Mucosa of stomach (tissue), 1 donor: ENCODE results near the gene ISM1.

Experiments used
- H3K27me3 ChIP-seq: one replicate; pipeline ENCODE4 v1.7.0; 2013; ENCODE audit warnings: mild to moderate bottlenecking, low read length; ENCODE audit not compliant: control insufficient read depth, insufficient read depth
- H3K36me3 ChIP-seq: one replicate; pipeline ENCODE4 v1.7.0; 2013; ENCODE audit warnings: low read length; ENCODE audit not compliant: control insufficient read depth, insufficient read depth
- H3K4me1 ChIP-seq: one replicate; pipeline ENCODE4 v1.7.0; 2013; ENCODE audit warnings: mild to moderate bottlenecking, low read length; ENCODE audit not compliant: control insufficient read depth, insufficient read depth
- H3K4me3 ChIP-seq: one replicate; pipeline ENCODE4 v1.7.0; 2013; ENCODE audit warnings: low read length
- H3K9ac ChIP-seq: one replicate; pipeline ENCODE4 v1.7.0; 2013; ENCODE audit warnings: mild to moderate bottlenecking, low read length, moderate library complexity
- H3K9me3 ChIP-seq: one replicate; pipeline ENCODE4 v1.7.0; 2013; ENCODE audit warnings: mild to moderate bottlenecking, low read length, moderate library complexity; ENCODE audit not compliant: control insufficient read depth
- donor health status: Pancreatic carcinoma.

Gene ISM1

DNA sequence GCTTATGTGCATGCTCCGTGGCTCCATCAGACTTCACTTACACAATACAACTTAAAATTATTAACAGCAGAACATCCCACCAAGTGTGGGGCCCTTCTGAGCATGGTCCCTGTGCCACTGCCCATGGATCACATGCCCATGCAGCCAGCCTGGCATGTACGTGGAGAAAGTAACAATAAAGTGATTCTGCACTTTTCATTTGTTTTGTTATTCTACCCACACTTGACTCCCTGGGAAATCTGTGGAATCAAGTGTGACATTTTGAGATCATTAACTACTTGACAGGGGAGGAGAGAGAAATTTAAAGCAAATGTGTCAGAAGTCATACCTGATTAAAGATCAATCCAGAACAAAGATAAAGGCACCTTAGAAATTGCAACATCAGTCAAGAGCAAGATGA is 112.0 kb downstream of the ISM1 start:
- Histone ChIP-seq H3K9me3 (no peaks in the 10 kb centered on the region), H3K36me3 (no peaks in the 10 kb centered on the region), H3K4me1 (no peaks in the 10 kb centered on the region), H3K27me3 (no peaks in the 10 kb centered on the region), H3K4me3 (no peak overlapping the region), H3K9ac (no peak overlapping the region)

DNA sequence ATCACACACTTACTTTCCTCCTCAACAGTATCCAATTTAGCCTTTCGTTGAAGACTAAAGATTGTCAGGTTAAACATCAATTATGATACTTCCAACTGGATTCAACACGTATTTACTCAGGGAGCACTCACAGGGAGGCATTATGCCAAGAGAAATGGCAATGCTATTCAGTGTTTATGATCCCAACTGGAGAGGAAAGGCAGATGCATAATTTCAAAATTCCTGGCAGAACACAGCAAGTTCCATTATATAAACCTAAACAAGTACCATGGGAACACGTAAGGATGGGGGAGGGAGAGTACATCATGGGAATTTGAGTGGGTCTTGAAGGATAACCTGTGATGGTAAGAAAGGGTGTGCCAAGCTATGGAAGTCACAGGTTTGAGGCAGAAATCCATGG is 112.7 kb downstream of the ISM1 start:
- Histone ChIP-seq H3K9me3 (no peaks in the 10 kb centered on the region), H3K4me3 (no peak overlapping the region), H3K27me3 (no peaks in the 10 kb centered on the region), H3K36me3 (no peaks in the 10 kb centered on the region), H3K9ac (no peak overlapping the region), H3K4me1 (no peaks in the 10 kb centered on the region)

DNA sequence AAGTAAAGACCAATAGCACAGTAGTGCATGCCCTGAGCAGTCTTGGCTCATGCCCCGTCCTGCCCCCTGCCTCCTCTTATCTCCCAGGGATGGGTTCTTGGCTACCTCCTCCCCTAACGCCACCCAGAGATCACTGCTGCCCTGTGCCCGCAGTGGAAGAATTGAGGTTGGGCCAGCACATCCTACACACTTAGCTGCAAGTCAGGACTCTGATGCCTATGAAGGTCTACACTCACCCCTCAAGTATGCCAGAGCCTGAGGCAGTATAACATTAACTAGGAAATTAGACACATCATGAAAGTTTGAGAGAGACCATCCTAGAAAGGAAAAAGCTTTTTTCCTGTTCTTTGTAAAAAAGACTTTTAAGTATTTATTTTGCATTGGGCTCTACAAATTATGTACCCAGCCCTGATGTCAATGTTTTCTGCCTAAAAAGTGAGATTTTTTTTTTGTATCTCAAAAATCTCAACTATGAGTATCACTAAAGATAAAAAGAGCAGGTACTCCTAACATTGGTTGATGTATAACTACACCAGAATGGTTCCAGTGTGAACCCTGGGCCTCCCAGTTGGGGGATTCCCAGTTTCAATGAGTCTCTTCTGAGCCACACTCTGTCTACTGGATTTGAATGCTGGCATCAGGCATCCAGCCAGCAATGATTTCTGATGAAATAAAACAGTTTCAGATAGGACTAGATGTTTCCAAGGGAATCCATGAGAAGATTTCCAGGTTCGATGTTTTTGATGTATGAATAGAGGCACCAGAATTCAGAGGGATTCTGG is 115.4 kb downstream of the ISM1 start:
- H3K36me3 ChIP-seq: no peaks in the 10 kb centered on the region
- H3K4me1 ChIP-seq: no peaks in the 10 kb centered on the region
- no peak overlapping the region for H3K9ac ChIP-seq

DNA sequence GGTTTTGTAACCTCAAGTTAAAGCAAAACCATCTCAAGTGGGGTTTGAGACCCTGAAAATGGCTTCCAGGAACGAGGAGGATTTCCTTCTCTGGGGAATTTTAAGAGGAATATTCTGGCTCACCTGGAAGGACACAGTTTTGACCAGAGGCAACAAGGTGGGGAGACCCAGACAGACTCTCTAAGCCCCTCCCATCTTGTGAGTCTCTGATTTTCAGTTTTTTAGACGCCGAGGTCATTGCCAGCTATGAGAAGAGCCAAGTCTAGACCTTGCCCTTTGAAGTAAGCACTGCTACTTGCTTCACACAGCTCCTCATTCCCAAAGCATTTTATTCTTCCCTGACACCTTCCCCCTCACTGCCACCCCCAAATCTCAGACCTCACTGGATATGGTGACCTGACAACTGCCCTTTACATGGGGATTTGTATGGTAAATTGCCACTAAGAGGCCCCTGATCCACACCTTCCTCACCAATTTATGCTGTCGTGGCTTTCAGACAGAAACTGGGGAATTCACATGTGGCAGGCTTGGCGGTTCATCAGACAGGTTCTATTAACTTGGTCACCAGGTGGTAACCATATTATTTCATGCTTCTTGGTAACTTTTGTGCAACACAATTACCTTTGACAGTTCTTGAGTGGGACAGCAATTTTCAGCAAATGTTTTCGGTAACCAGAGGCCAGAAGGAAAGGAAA is 116.2 kb downstream of the ISM1 start:
- H3K36me3 ChIP-seq: no peaks in the 10 kb centered on the region
- no peaks in the 10 kb centered on the region for H3K4me1 ChIP-seq
- no peak overlapping the region for H3K4me3 ChIP-seq
- H3K27me3 ChIP-seq: no peaks in the 10 kb centered on the region
- no peak overlapping the region for H3K9ac ChIP-seq
- H3K9me3 ChIP-seq: no peaks in the 10 kb centered on the region

More for the DNA sequence above, 115.4 kb downstream of the ISM1 start:
- Histone ChIP-seq H3K27me3 (no peaks in the 10 kb centered on the region), H3K9me3 (no peaks in the 10 kb centered on the region), H3K4me3 (no peak overlapping the region)

DNA sequence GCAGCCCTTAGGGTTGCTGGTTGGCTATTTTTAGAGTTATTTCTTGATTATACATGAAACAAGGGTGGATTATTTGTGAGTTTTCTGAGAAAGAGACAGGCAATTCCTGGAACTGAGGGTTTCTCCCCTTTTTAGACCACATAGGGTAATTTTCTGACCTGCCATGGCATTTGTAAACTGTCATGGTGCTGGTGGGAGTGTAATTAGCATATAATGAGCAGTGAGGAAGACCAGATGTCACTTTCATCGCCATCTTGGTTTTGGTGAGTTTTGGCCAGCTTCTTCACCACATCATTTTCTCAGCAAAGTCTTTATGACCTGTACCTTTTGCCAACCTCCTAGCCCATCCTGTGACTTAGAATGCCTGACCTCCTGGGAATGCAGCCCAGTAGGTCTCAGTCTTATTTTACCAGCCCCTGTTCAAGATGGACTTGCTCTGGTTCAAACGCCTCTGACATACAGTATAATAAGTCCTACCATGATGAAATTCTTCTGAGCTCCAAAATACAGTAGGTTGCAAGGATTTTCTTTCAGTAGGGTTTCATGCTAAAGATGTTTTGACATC is 117.1 kb downstream of the ISM1 start:
- H3K4me1 ChIP-seq: no peaks in the 10 kb centered on the region
- no peaks in the 10 kb centered on the region for H3K27me3 ChIP-seq
- H3K4me3 ChIP-seq: no peak overlapping the region
- H3K9me3 ChIP-seq: no peaks in the 10 kb centered on the region
- H3K36me3 ChIP-seq: no peaks in the 10 kb centered on the region
- H3K9ac ChIP-seq: no peak overlapping the region

DNA sequence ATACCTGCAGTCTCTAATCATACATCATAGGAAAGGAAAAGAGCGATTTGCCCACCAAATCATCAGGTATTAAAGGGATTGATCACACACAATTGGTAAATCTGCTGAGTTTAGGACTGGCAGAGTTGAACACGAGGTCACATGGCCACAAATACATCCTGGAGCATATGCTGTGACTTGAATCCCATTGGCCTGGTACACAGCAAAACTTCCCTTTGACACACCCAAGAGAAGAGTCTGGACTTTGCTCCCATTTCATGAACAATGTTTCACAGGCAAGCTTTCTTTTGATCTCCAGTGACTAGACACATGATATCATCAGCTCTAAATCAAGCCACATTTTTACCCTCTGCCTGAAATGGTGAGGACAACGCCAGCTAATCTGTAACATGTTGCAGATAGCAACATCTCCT is 117.9 kb downstream of the ISM1 start:
- Histone ChIP-seq H3K36me3 (no peaks in the 10 kb centered on the region), H3K4me3 (no peak overlapping the region), H3K4me1 (no peaks in the 10 kb centered on the region), H3K9ac (no peak overlapping the region), H3K9me3 (no peaks in the 10 kb centered on the region), H3K27me3 (no peaks in the 10 kb centered on the region)

DNA sequence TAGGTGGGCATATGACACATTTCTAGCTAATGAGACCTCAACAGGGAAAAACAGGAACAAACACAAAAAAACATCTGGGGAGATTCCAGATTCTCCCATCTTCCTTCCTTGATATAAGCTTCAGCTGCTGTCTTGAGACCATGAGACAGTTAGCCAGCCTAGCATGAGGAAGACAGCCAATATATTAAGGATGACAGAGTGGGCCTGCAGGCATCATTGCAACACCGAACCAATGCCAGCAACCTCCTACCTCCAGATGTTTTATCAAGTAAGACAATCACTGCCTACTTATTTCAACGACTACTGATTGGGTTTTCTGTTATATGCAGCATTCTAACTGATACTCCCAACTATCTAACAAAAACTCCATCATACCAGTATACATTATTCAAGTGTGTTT is 119.0 kb downstream of the ISM1 start:
- H3K36me3 ChIP-seq: no peaks in the 10 kb centered on the region
- H3K27me3 ChIP-seq: no peaks in the 10 kb centered on the region
- no peak overlapping the region for H3K4me3 ChIP-seq
- no peaks in the 10 kb centered on the region for H3K9me3 ChIP-seq
- no peaks in the 10 kb centered on the region for H3K4me1 ChIP-seq
- H3K9ac ChIP-seq: no peak overlapping the region

DNA sequence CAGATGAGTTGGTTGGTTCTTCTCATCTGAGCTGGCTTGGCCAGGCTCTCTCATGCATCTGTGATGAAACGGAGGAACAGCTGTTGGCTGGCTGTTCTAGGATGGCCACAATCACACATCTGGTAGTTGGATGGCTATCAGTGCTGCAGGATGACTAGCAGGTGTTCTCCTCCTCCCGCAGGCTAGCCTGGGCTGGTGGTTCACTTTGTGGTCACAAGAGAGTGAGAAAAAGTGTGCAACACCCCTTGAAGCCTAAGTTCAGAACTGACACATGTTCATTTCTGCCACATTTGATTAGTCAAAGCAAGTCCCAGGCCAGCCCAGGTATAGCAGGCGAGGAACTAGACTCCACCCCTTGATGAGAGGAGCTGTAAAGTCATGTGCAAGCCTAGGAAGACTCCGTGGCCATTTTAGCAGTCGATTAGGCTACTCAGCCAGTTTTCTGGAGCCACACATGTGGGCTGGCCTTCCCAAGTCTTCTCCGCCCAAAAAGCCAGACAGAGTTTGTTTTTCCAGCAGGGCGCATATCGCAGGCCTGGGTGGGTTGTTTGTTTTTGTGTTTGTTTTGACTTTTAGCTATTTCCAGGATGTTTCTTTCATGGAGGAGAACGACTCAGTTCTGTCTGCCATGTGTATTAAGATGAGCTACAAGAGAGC is 120.8 kb downstream of the ISM1 start:
- no peaks in the 10 kb centered on the region for H3K36me3 ChIP-seq
- no peak overlapping the region for H3K9ac ChIP-seq
- H3K4me3 ChIP-seq: no peak overlapping the region
- no peaks in the 10 kb centered on the region for H3K27me3 ChIP-seq
- no peaks in the 10 kb centered on the region for H3K4me1 ChIP-seq
- H3K9me3 ChIP-seq: no peaks in the 10 kb centered on the region

DNA sequence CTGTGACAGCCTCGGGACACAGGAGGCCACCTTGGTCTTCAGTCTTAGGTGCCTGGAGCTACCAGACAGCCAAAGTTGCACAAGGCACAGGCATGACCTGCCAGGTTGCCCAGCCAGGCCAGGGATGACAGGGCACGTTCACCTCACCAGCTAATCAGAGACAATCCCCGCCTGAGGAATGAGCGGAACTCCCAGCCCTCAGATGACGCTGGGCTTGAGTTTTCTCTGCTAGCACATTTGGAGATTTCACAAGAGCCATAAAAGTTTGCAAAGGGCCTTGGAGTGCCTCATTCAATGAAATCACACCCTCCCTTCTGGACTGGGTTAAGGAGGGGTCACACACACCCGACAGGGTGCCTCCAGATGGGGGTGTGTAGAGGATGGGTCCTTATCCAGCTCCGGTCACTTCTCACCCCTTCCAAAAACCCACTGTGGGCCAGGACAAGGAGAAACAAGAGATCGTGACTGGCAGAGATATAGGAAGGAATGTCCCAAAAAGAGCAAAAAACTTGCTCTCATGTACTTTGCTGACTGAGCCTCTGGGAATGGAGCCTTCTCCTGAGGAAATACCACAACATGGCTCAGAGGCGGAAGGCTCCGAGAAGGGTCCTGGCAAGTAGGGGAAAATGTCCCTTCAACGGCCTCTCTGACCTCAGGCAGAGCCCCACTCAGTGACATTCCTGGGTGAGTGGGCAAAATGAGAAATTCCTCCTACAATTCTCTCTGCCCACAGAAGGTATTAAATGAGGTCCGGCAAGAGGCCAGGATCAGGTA is 121.6 kb downstream of the ISM1 start:
- H3K4me1 ChIP-seq: no peaks in the 10 kb centered on the region
- H3K36me3 ChIP-seq: no peaks in the 10 kb centered on the region
- H3K4me3 ChIP-seq: no peak overlapping the region
- no peaks in the 10 kb centered on the region for H3K9me3 ChIP-seq
- H3K27me3 ChIP-seq: no peaks in the 10 kb centered on the region
- H3K9ac ChIP-seq: no peak overlapping the region

DNA sequence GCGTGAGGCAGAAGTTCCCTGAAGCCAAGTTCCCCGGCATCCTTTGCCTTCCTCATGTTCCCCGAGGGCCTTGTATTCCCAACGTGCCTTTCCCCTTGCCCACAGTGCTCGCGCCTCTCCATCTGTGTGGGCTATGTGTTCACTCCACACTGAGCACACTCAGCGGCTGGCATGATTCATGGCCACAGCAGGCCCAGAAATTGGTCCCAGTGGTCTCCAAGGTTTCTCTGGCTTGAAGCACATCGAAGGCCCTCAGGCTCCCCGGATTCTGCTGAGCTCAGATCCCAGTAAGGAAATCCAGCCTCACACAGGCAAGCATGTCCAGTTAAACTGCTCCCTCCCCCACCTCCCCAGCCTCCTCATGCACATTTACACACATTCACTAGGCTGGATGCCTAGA is 123.6 kb downstream of the ISM1 start:
- no peaks in the 10 kb centered on the region for H3K4me1 ChIP-seq
- no peaks in the 10 kb centered on the region for H3K36me3 ChIP-seq
- H3K9ac ChIP-seq: no peak overlapping the region
- H3K4me3 ChIP-seq: no peak overlapping the region
- no peaks in the 10 kb centered on the region for H3K27me3 ChIP-seq
- no peaks in the 10 kb centered on the region for H3K9me3 ChIP-seq

DNA sequence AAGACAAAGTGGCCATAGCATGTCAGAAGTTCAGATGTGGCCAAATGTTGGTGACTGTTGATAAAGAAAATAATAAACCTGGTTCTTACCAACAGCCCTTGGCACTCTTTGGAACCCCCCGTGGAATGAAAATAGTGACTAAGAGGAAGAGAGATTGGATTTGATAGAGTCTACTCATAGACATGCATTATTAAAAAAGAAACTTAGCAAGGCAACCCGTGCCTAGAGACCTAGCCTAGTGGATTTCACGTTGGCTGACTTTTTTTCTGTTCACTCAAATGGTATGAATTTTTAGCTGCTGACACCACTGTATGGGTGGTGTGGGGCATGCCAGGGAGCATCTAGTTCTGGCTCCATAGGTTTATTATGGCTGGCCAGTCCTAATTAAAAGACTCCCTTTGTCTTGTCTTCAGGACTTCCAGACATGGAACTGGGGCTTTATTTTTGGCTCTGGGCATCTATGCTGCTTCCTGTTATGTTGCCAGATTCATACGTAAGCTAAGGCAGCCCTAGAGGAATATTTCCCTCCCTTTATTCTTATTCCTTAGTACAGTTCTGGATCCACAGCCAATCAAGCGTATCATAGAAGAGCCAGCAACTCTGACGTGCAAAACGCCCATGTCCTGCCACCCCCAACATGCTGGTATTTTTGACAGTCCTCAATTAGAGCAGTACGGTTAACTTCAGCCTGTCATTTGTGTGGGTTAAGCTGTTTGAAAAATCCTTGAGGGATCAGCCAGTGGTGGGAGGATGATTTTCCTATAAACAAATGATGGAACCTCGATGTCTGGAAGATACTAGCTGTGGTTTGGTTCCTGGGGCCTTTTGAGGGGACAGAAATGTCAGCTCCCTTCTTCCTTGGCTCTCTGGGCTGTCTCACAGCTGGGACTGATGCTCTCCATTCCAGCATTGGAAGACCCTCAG is 127.5 kb downstream of the ISM1 start:
- H3K4me1 ChIP-seq: no peaks in the 10 kb centered on the region
- no peaks in the 10 kb centered on the region for H3K9me3 ChIP-seq
- no peaks in the 10 kb centered on the region for H3K36me3 ChIP-seq
- H3K27me3 ChIP-seq: no peaks in the 10 kb centered on the region
- no peak overlapping the region for H3K4me3 ChIP-seq
- no peak overlapping the region for H3K9ac ChIP-seq
